VCaP (cell line): ENCODE measurements around the gene DCXR.

Experiments used
- H3K27ac ChIP-seq: fragments of 450-650 bp; 2 replicates; pipeline ENCODE4 v1.5.1; 2017
- TF ChIP-seq, protein P1 (sequence below): fragments of 450-650 bp; conservative IDR thresholded peaks from 2 replicates; pipeline ENCODE4 v1.5.1; 2017; ENCODE audit warnings: mild to moderate bottlenecking, moderate library complexity

Gene DCXR

DNA sequence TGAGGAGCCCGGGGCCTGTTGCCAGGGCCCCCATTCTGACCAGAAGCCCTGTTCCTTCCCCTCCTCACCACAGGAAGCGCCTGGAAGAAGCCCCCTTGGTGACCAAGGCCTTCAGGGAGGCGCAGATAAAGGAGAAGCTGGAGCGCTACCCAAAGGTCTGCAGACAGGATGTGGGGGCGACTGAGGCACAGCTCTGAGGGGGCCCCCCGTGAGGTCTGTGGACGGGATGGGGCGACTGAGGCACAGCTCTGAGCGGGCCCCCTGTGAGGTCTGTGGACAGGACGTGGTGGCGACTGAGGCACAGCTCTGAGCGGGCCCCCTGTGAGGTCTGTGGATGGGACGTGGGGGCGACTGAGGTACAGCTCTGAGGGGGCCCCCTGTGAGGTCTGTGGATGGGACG lies 28.1 kb downstream of the DCXR start:
- H3K27ac ChIP-seq: no peak overlapping the region
- TF ChIP-seq, protein P1, sequence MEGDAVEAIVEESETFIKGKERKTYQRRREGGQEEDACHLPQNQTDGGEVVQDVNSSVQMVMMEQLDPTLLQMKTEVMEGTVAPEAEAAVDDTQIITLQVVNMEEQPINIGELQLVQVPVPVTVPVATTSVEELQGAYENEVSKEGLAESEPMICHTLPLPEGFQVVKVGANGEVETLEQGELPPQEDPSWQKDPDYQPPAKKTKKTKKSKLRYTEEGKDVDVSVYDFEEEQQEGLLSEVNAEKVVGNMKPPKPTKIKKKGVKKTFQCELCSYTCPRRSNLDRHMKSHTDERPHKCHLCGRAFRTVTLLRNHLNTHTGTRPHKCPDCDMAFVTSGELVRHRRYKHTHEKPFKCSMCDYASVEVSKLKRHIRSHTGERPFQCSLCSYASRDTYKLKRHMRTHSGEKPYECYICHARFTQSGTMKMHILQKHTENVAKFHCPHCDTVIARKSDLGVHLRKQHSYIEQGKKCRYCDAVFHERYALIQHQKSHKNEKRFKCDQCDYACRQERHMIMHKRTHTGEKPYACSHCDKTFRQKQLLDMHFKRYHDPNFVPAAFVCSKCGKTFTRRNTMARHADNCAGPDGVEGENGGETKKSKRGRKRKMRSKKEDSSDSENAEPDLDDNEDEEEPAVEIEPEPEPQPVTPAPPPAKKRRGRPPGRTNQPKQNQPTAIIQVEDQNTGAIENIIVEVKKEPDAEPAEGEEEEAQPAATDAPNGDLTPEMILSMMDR: no peak

DNA sequence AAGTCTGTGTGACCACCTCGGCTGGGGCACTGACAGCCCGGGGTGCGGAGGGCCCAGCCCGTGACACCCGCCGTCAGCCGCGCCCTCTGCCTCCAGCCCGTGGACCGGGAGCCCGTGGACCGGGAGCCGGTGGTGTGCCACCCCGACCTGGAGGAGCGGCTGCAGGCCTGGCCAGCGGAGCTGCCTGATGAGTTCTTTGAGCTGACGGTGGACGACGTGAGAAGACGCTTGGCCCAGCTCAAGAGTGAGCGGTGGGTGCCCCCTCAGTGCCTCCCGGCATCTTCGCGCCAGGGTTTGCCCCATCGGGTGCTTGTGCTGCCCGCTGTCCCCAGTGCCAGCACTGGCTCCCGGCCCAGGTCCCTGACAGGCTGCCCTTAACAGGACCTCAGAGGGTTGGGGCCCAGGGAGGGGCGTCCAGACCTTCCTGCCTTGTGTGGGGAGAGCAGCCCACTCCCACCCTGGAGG lies 28.5 kb downstream of the DCXR start:
- TF ChIP-seq, protein P1: no peak
- H3K27ac ChIP-seq: no peak overlapping the region

- H3K27ac ChIP-seq: no peak overlapping the region
- TF ChIP-seq, protein P1: no peak
These were observed 29.1 kb downstream of the DCXR start for GRCh38 chr17:82008258-82008940.

- TF ChIP-seq, protein P1: no peak
- H3K27ac ChIP-seq: no peak overlapping the region
These were observed 29.8 kb downstream of the DCXR start for GRCh38 chr17:82007495-82008257.

GRCh38 chr17:82007228-82007494 lies 30.3 kb downstream of the DCXR start:
- TF ChIP-seq, protein P1: no peak
- H3K27ac ChIP-seq: no peak overlapping the region

DNA sequence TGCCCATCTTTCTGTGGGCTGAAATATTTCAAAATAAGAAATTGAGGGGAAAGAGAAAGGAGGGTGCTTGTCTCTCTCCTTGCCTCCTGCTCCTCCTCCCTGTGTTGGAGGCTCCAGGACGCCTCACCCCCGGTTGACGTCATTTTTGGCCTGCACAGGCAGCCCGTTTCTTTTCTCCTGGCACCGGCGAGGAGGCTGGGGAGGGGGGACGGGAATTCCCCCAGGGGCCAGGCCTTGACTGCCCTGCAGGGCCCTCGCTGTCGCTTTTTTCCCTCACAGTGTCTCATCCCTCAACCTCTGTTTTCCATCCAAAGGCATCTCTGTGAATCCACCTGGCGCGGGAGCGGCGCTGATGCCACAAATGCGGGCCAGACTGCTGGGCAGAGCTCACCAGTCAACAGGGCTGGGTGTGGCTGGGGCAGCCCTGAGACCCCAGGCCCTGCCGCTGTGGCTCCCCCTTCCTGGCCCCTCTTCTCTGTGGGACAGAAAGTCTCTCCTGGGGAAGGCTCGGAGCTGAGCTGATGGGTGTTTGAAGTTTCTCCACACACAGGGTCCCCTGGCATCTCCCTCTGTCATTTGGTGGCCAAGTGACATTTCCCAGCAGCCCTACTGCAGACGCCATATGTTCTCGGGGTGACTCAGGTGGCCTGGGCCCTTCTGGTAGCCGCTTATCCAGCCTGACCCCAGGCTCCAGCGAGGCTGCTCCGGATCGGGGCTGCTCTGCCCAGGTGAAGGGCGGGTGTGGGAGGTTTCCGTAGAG lies 30.8 kb downstream of the DCXR start:
- no peak overlapping the region for H3K27ac ChIP-seq
- TF ChIP-seq, protein P1: no peak

DNA sequence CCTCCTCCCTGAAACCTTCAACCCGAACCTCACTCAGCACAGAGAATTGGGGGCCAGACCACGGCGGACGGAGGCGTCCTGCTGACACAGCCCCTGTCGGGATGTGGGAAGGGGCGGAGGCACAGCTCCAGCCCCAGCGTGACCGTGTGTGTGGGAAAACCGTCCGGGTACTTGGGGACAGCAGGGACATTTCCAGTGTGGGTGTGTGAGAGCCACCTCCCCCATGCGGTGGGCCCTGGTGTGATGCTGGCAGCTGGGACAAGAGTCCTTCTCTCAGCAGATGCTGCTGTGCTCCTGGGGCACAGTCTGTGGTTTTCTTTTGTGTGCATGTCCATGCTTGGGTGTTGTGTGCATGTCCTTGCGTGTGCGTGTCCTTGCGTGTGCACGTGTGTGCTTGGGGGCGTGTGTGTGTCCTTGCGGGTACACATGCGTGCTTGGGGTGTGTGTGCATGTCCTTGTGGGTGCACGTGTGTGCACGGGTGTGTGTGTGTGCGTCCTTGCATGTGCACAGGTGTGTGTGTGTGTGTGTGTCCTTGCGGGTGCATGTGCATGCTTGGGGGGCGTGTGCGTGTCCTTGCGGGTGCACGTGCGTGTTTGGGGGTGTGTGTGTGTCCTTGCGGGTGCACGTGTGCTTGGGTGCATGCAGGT lies 31.7 kb downstream of the DCXR start:
- TF ChIP-seq, protein P1: no peak
- H3K27ac ChIP-seq: no peak overlapping the region
